ENCODE results near the gene MEGF11. TPM values are rescaled to one million over a fixed set of nuclear protein-coding genes. Genes with fewer than 3 reads are reported as not detected.
A peak's percentile ranks its signal among the peaks of the same experiment; 100 is the strongest.

MEGF11 gene
- polyA plus RNA-seq, 6 donors from 2014 or later, result 1.00 TPM; not detected in 5

GRCh38 chr15:65912235-65912634, 341.3 kb downstream of the MEGF11 start:
- H3K4me3 Mint-ChIP-seq, result no peak overlapping the region
- DNase-seq (no peak), ATAC-seq (ENCODE audit: low read depth in 2 of 2) (no peak)
- no peaks in the 10 kb centered on the region for H3K9me3 Mint-ChIP-seq
- H3K27me3 Mint-ChIP-seq, result no peaks in the 10 kb centered on the region
- H3K4me1 Mint-ChIP-seq, result peaks cover 29 to 36% (median 30%) of the 10 kb centered on the region in 3 donors
- H3K36me3 Mint-ChIP-seq, result peaks cover 0 to 1% of the 10 kb centered on the region in 2 donors
- H3K27ac Mint-ChIP-seq, result peak overlapping the region in 1 of 6 donors; percentile 36

GRCh38 chr15:65910341-65910740, 343.2 kb downstream of the MEGF11 start:
- H3K36me3 Mint-ChIP-seq, result peaks cover 6 to 8% of the 10 kb centered on the region in 2 donors
- H3K27me3 Mint-ChIP-seq, result no peaks in the 10 kb centered on the region
- no peaks in the 10 kb centered on the region for H3K9me3 Mint-ChIP-seq
- DNase-seq (no peak), ATAC-seq (ENCODE audit: low read depth in 2 of 2) (no peak)
- H3K4me1 Mint-ChIP-seq, result peaks cover 10 to 17% (median 12%) of the 10 kb centered on the region in 3 donors
- no peak overlapping the region for H3K4me3 Mint-ChIP-seq
- H3K27ac Mint-ChIP-seq, result no peak overlapping the region

GRCh38 chr15:65909831-65910230, 343.7 kb downstream of the MEGF11 start:
- DNase-seq (no peak), ATAC-seq (ENCODE audit: low read depth in 2 of 2) (no peak)
- peaks cover 5 to 12% (median 10%) of the 10 kb centered on the region in 3 donors for H3K4me1 Mint-ChIP-seq
- H3K4me3 Mint-ChIP-seq, result no peak overlapping the region
- no peaks in the 10 kb centered on the region for H3K9me3 Mint-ChIP-seq
- H3K36me3 Mint-ChIP-seq, result peaks cover 6 to 8% of the 10 kb centered on the region in 2 donors
- H3K27me3 Mint-ChIP-seq, result no peaks in the 10 kb centered on the region
- peak overlapping the region in 1 of 6 donors; percentile 44 for H3K27ac Mint-ChIP-seq

- H3K27ac Mint-ChIP-seq, result peak overlapping the region in 2 of 6 donors; percentile 5 to 49
- peaks cover 6 to 8% of the 10 kb centered on the region in 2 donors for H3K36me3 Mint-ChIP-seq
- no peaks in the 10 kb centered on the region for H3K27me3 Mint-ChIP-seq
- H3K4me3 Mint-ChIP-seq, result no peak overlapping the region
- no peaks in the 10 kb centered on the region for H3K9me3 Mint-ChIP-seq
- ATAC-seq (ENCODE audit: low read depth in 2 of 2) (no peak), DNase-seq (no peak)
- peaks cover 3 to 7% (median 6%) of the 10 kb centered on the region in 3 donors for H3K4me1 Mint-ChIP-seq
Observed at GRCh38 chr15:65908876-65909275, 344.7 kb downstream of the MEGF11 start.

GRCh38 chr15:65907661-65908060, 345.9 kb downstream of the MEGF11 start:
- H3K27ac Mint-ChIP-seq, result no peak overlapping the region
- no peaks in the 10 kb centered on the region for H3K9me3 Mint-ChIP-seq
- no peak for ATAC-seq (ENCODE audit: low read depth in 2 of 2)
- H3K4me1 Mint-ChIP-seq, result peaks cover 15 to 19% (median 16%) of the 10 kb centered on the region in 3 donors
- H3K4me3 Mint-ChIP-seq, result no peak overlapping the region
- no peaks in the 10 kb centered on the region for H3K27me3 Mint-ChIP-seq
- H3K36me3 Mint-ChIP-seq, result peaks cover 6 to 8% of the 10 kb centered on the region in 2 donors
- DNase-seq, result no peak

GRCh38 chr15:65906396-65906795, 347.2 kb downstream of the MEGF11 start:
- Mint-ChIP-seq H3K27ac (peak overlapping the region in 1 of 6 donors; percentile 14), H3K4me1 (peaks cover 23 to 27% (median 25%) of the 10 kb centered on the region in 3 donors), H3K36me3 (peaks cover 6 to 8% of the 10 kb centered on the region in 2 donors), H3K27me3 (no peaks in the 10 kb centered on the region), H3K4me3 (no peak overlapping the region), H3K9me3 (no peaks in the 10 kb centered on the region)
- DNase-seq (no peak), ATAC-seq (ENCODE audit: low read depth in 2 of 2) (no peak)

GRCh38 chr15:65904301-65904700, 349.2 kb downstream of the MEGF11 start:
- DNase-seq (no peak), ATAC-seq (ENCODE audit: low read depth in 2 of 2) (no peak)
- no peaks in the 10 kb centered on the region for H3K9me3 Mint-ChIP-seq
- peaks cover 8 to 15% of the 10 kb centered on the region in 2 donors for H3K36me3 Mint-ChIP-seq
- peak overlapping the region in 1 of 6 donors; percentile 65 for H3K27ac Mint-ChIP-seq
- H3K4me1 Mint-ChIP-seq, result peaks cover 23 to 27% (median 25%) of the 10 kb centered on the region in 3 donors
- H3K4me3 Mint-ChIP-seq, result no peak overlapping the region
- no peaks in the 10 kb centered on the region for H3K27me3 Mint-ChIP-seq

- Mint-ChIP-seq H3K9me3 (no peaks in the 10 kb centered on the region), H3K27ac (peak overlapping the region; percentile 14 to 90 (median 56)), H3K4me1 (peaks cover 20 to 27% (median 23%) of the 10 kb centered on the region in 3 donors), H3K4me3 (peak overlapping the region in 1 of 8 donors; percentile 56), H3K36me3 (peaks cover 8 to 15% of the 10 kb centered on the region in 2 donors), H3K27me3 (no peaks in the 10 kb centered on the region)
- ATAC-seq (ENCODE audit: low read depth in 2 of 2) (no peak), DNase-seq (no peak)
Observed at GRCh38 chr15:65903296-65904073, 350.1 kb downstream of the MEGF11 start.

GRCh38 chr15:65902373-65902772, 351.2 kb downstream of the MEGF11 start:
- Mint-ChIP-seq H3K9me3 (no peaks in the 10 kb centered on the region), H3K27me3 (no peaks in the 10 kb centered on the region), H3K4me1 (peaks cover 20 to 27% (median 23%) of the 10 kb centered on the region in 3 donors), H3K36me3 (peaks cover 8 to 22% of the 10 kb centered on the region in 2 donors), H3K4me3 (peak overlapping the region in 7 of 8 donors; percentile 17 to 82 (median 49)), H3K27ac (peak overlapping the region in 5 of 6 donors; percentile 11 to 94 (median 84))
- DNase-seq, result peak; percentile 63
- ATAC-seq (ENCODE audit: low read depth in 2 of 2), result peak; percentile 100

- peaks cover 3 to 19% of the 10 kb centered on the region in 2 donors for H3K36me3 Mint-ChIP-seq
- peak overlapping the region in 3 of 8 donors; percentile 22 to 49 (median 40) for H3K4me3 Mint-ChIP-seq
- peak overlapping the region in 5 of 6 donors; percentile 11 to 94 (median 84) for H3K27ac Mint-ChIP-seq
- DNase-seq (no peak), ATAC-seq (ENCODE audit: low read depth in 2 of 2) (no peak)
- no peaks in the 10 kb centered on the region for H3K9me3 Mint-ChIP-seq
- no peaks in the 10 kb centered on the region for H3K27me3 Mint-ChIP-seq
- H3K4me1 Mint-ChIP-seq, result peaks cover 20 to 27% (median 23%) of the 10 kb centered on the region in 3 donors
Observed at GRCh38 chr15:65901836-65902235, 351.7 kb downstream of the MEGF11 start.

GRCh38 chr15:65901336-65901735, 352.2 kb downstream of the MEGF11 start:
- H3K36me3 Mint-ChIP-seq, result peaks cover 0 to 16% of the 10 kb centered on the region in 2 donors
- no peaks in the 10 kb centered on the region for H3K27me3 Mint-ChIP-seq
- H3K4me1 Mint-ChIP-seq, result peaks cover 20 to 27% (median 23%) of the 10 kb centered on the region in 3 donors
- peak overlapping the region in 2 of 6 donors; percentile 7 to 26 for H3K27ac Mint-ChIP-seq
- no peaks in the 10 kb centered on the region for H3K9me3 Mint-ChIP-seq
- H3K4me3 Mint-ChIP-seq, result no peak overlapping the region
- no peak for DNase-seq
- ATAC-seq (ENCODE audit: low read depth in 2 of 2), result no peak

GRCh38 chr15:65900488-65900887, 353.1 kb downstream of the MEGF11 start:
- H3K27me3 Mint-ChIP-seq, result no peaks in the 10 kb centered on the region
- ATAC-seq (ENCODE audit: low read depth in 2 of 2), result no peak
- H3K27ac Mint-ChIP-seq, result no peak overlapping the region
- H3K36me3 Mint-ChIP-seq, result peaks cover 0 to 16% of the 10 kb centered on the region in 2 donors
- no peaks in the 10 kb centered on the region for H3K9me3 Mint-ChIP-seq
- no peak overlapping the region for H3K4me3 Mint-ChIP-seq
- no peak for DNase-seq
- peaks cover 20 to 27% (median 23%) of the 10 kb centered on the region in 3 donors for H3K4me1 Mint-ChIP-seq

GRCh38 chr15:65896236-65896635, 357.3 kb downstream of the MEGF11 start:
- peaks cover 0 to 4% (median 2%) of the 10 kb centered on the region in 3 donors for H3K4me1 Mint-ChIP-seq
- H3K9me3 Mint-ChIP-seq, result no peaks in the 10 kb centered on the region
- no peak overlapping the region for H3K4me3 Mint-ChIP-seq
- peaks cover 0 to 21% of the 10 kb centered on the region in 2 donors for H3K36me3 Mint-ChIP-seq
- DNase-seq, result no peak
- ATAC-seq (ENCODE audit: low read depth in 2 of 2), result no peak
- no peaks in the 10 kb centered on the region for H3K27me3 Mint-ChIP-seq
- peak overlapping the region in 1 of 6 donors; percentile 71 for H3K27ac Mint-ChIP-seq

- Mint-ChIP-seq H3K36me3 (peaks cover 0 to 13% of the 10 kb centered on the region in 2 donors), H3K4me1 (peaks cover 0 to 9% (median 5%) of the 10 kb centered on the region in 3 donors)
Observed at GRCh38 chr15:65893060-65893459, 360.5 kb downstream of the MEGF11 start.

More at GRCh38 chr15:65893060-65893459, 360.5 kb downstream of the MEGF11 start:
- no peaks in the 10 kb centered on the region for H3K27me3 Mint-ChIP-seq
- no peak overlapping the region for H3K27ac Mint-ChIP-seq
- no peak overlapping the region for H3K4me3 Mint-ChIP-seq
- H3K9me3 Mint-ChIP-seq, result no peaks in the 10 kb centered on the region
- ATAC-seq (ENCODE audit: low read depth in 2 of 2) (no peak), DNase-seq (no peak)
